T-cell (primary cell): ENCODE data around the gene FOXD4L4. TPM values are rescaled to one million over a fixed set of nuclear protein-coding genes. Genes with fewer than 3 reads are reported as not detected.
"Not testable (repeated sequence)": the region's sequence is repeated elsewhere in the genome, so short reads cannot be mapped to it uniquely, and the experiment has no call there.

Experiments used
- ATAC-seq, 4 experiments: fragments of 200-7000 bp in 3 of 4; fragments of 150-1000 bp in 1 of 4; cut with Tn5 transposase; replicated peaks in 1 of 4; 1 replicate in 3 of 4; 2 replicates in 1 of 4; pipeline ENCODE4 v1.10.0; 2021; ENCODE audit warnings: moderate library complexity in 3 of 4, mild to moderate bottlenecking in 2 of 4, moderate number of reproducible peaks in 1 of 4
- CTCF ChIA-PET, 2 donors: fragments of 300-600 bp; sonication (Branson Sonifier 250); formaldehyde crosslinking; loops; one replicate each; lab custom pipeline; 2022; ENCODE audit warnings: antibody characterized with exemption in 2 of 2; lab: Charles Lee
- POLR2A ChIA-PET, 2 donors: fragments of 300-600 bp; sonication (Branson Sonifier 250); formaldehyde crosslinking; loops; one replicate each; lab custom pipeline; 2022; ENCODE audit warnings: antibody characterized with exemption in 2 of 2; lab: Charles Lee
- DNase-seq, 35 experiments: peaks; one replicate each; pipeline versions ENCODE4 v3.0.0 to v3.0.0-alpha.2; 2013 to 2023
- H3K27ac ChIP-seq: one replicate; pipeline ENCODE4 v1.5.1; 2013; ENCODE audit warnings: low read length
- H3K27me3 ChIP-seq, 2 experiments: replicated peaks in 1 of 2; 1 replicate in 1 of 2; 2 replicates in 1 of 2; pipeline versions ENCODE4 v1.6.1 to v1.7.0; 2013; ENCODE audit warnings: low read length in 1 of 2, mixed read lengths in 1 of 2; ENCODE audit not compliant: control insufficient read depth in 2 of 2, insufficient read depth in 2 of 2; ENCODE audit errors: extremely low read depth in 1 of 2
- H3K36me3 ChIP-seq, 2 donors: 1 replicate in 1 of 2; 2 replicates in 1 of 2; pipeline versions ENCODE4 v1.6.1 to v1.7.0; 2013; ENCODE audit warnings: low read length in 1 of 2; ENCODE audit not compliant: control insufficient read depth in 2 of 2, insufficient read depth in 1 of 2; ENCODE audit errors: extremely low read depth in 1 of 2
- H3K4me1 ChIP-seq, 2 experiments: 1 replicate in 1 of 2; 2 replicates in 1 of 2; pipeline versions ENCODE4 v1.6.1 to v1.7.0; 2013; ENCODE audit warnings: low read length in 2 of 2, mixed read lengths in 1 of 2; ENCODE audit not compliant: insufficient read depth in 2 of 2, control insufficient read depth in 1 of 2; ENCODE audit errors: extremely low read depth in 1 of 2
- H3K4me3 ChIP-seq, 2 donors: 1 replicate in 1 of 2; 2 replicates in 1 of 2; pipeline versions ENCODE4 v1.5.1 to v1.7.0; 2013; ENCODE audit warnings: mild to moderate bottlenecking in 2 of 2, low read length in 1 of 2, moderate library complexity in 1 of 2; ENCODE audit not compliant: control insufficient read depth in 1 of 2; ENCODE audit errors: extremely low read depth in 1 of 2
- H3K9me3 ChIP-seq: 2 replicates; pipeline ENCODE4 v1.7.0; 2013
- H3K27ac Mint-ChIP-seq, 2 donors: one replicate each; pipeline ENCODE4 v1.8.0; 2020 to 2021; ENCODE audit warnings: mild to moderate bottlenecking in 2 of 2, mixed read lengths in 2 of 2
- H3K27me3 Mint-ChIP-seq, 2 donors: one replicate each; pipeline ENCODE4 v1.8.0; 2021 to 2022; ENCODE audit warnings: mixed read lengths in 2 of 2
- H3K36me3 Mint-ChIP-seq: one replicate; pipeline ENCODE4 v1.8.0; 2021; ENCODE audit warnings: mixed read lengths
- H3K4me1 Mint-ChIP-seq, 3 donors: one replicate each; pipeline ENCODE4 v1.8.0; 2020 to 2022; ENCODE audit warnings: mixed read lengths in 3 of 3, mild to moderate bottlenecking in 1 of 3
- H3K4me3 Mint-ChIP-seq, 3 donors: one replicate each; pipeline ENCODE4 v1.8.0; 2020 to 2022; ENCODE audit warnings: mild to moderate bottlenecking in 3 of 3, mixed read lengths in 3 of 3, moderate library complexity in 3 of 3
- H3K9me3 Mint-ChIP-seq, 3 donors: one replicate each; pipeline ENCODE4 v1.8.0; 2020 to 2022; ENCODE audit warnings: mixed read lengths in 3 of 3
- WGBS: methylation state at CpG from one replicate; pipeline ENCODE4 v1.1.5; 2013; ENCODE audit warnings: missing lambda C conversion rate; ENCODE audit not compliant: insufficient coverage; 5-methylcytosine and 5-hydroxymethylcytosine counted together
- total RNA-seq, 35 experiments: library from RNA in 6 of 35; stranded (reverse) in 6 of 35; fragments of 120-200 nt in 1 of 35; gene quantifications; one replicate each; pipeline versions ENCODE4 v1.2.1 to v1.2.4 and lab custom pipeline; 2013 to 2026

The FOXD4L4 gene
- total RNA-seq: under 1 TPM in 3 of 5 donors, not detected in 2; 0.38 to 0.59 (median 0.41) TPM
- not detected for total RNA-seq (2013)
- 0 to 0.25 (median 0) reads per million in 29 experiments for total RNA-seq (lab: John Stamatoyannopoulos, UW)

- H3K9me3 Mint-ChIP-seq, H3K27ac Mint-ChIP-seq, H3K27me3 Mint-ChIP-seq, H3K4me1 ChIP-seq, H3K4me3 ChIP-seq, ATAC-seq, H3K27ac ChIP-seq, H3K4me1 Mint-ChIP-seq, H3K9me3 ChIP-seq, H3K36me3 ChIP-seq, CTCF ChIA-PET, H3K27me3 ChIP-seq, H3K36me3 Mint-ChIP-seq, POLR2A ChIA-PET: not testable (repeated sequence)
- DNase-seq: peak in 1 of 35 experiments; percentile 0
- no CpG with 5 or more reads among the region's 38 CpGs for WGBS
- peak within 1 kb of the TSS in 1 of 3 donors; percentile 38 for H3K4me3 Mint-ChIP-seq
Observed at GRCh38 chr9:65737096-65737564, at the start of gene FOXD4L4. Gene FOXD4L4 (plus strand): TSS chr9:65737146. CDS start chr9:65737146, 0 bp downstream.

- ATAC-seq, POLR2A ChIA-PET, H3K36me3 Mint-ChIP-seq, H3K27me3 ChIP-seq, H3K27me3 Mint-ChIP-seq, H3K4me1 ChIP-seq, H3K4me3 Mint-ChIP-seq, H3K9me3 Mint-ChIP-seq, H3K9me3 ChIP-seq, H3K27ac ChIP-seq, H3K27ac Mint-ChIP-seq, H3K4me1 Mint-ChIP-seq, H3K4me3 ChIP-seq, H3K36me3 ChIP-seq, CTCF ChIA-PET, DNase-seq: not testable (repeated sequence)
- no CpG with 5 or more reads among the region's 2 CpGs for WGBS
Observed at GRCh38 chr9:65703550-65703949, 33.4 kb upstream of the FOXD4L4 start.

DNA sequence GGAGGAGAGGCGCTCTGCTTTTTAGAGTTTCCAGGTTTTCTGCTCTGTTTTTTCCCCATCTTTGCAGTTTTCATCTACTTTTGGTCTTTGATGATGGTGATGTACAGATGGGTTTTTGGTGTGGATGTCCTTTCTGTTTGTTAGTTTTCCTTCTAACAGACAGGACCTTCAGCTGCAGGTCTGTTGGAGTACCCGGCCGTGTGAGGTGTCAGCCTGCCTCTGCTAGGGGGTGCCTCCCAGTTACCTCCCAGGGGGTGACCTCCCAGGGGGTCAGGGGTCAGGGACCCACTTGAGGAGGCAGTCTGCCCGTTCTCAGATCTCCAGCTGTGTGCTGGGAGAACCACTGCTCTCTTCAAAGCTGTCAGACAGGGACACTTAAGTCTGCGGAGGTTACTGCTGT lies 22.5 kb upstream of the FOXD4L4 start:
- H3K36me3 Mint-ChIP-seq, H3K9me3 Mint-ChIP-seq, H3K36me3 ChIP-seq, H3K4me3 Mint-ChIP-seq, POLR2A ChIA-PET, ATAC-seq, H3K9me3 ChIP-seq, H3K27me3 ChIP-seq, H3K4me1 Mint-ChIP-seq, H3K4me3 ChIP-seq, CTCF ChIA-PET, H3K27ac Mint-ChIP-seq, H3K4me1 ChIP-seq, H3K27me3 Mint-ChIP-seq, H3K27ac ChIP-seq, DNase-seq: not testable (repeated sequence)
- WGBS: no CpG with 5 or more reads among the region's 5 CpGs

DNA sequence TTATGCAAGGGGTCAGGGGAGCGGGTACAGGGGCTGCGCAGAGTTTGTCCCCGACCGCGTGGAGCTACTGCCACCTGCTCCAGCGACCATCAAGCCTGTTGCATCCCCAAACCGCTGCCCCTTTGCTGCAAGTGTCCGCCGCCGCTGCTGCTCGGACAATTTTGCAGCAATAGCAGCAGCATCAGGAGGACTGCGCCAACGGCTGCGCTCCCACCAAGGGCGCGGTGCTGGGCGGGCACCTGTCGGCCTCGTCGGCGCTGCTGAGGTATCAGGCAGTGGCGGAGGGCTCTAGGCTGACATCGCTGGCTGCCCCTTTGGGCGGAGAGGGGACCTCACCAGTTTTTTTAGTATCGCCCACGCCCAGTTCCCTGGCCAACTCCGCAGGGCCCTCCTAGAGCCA lies 1.2 kb downstream of the FOXD4L4 start:
- H3K9me3 ChIP-seq, POLR2A ChIA-PET, H3K27ac ChIP-seq, H3K27ac Mint-ChIP-seq, H3K36me3 Mint-ChIP-seq, H3K36me3 ChIP-seq, H3K27me3 ChIP-seq, DNase-seq, CTCF ChIA-PET, ATAC-seq, H3K4me1 Mint-ChIP-seq, H3K9me3 Mint-ChIP-seq, H3K4me3 ChIP-seq, H3K27me3 Mint-ChIP-seq, H3K4me1 ChIP-seq: not testable (repeated sequence)
- peak overlapping the region in 1 of 3 donors; percentile 38 for H3K4me3 Mint-ChIP-seq
- WGBS: no CpG with 5 or more reads among the region's 27 CpGs

Other genes starting within 250 kb of the FOXD4L4 start
- gene ZNG1E, start 61.2 kb upstream of the FOXD4L4 start, total RNA-seq: 10 to 100 TPM; 32.0 to 53.1 (median 43.9) TPM